Measurements from ENCODE around the gene SGK1. TPM values are rescaled to one million over a fixed set of nuclear protein-coding genes. Genes with fewer than 3 reads are reported as not detected.
A peak's percentile ranks its signal among the peaks of the same experiment; 100 is the strongest.
"Not testable (repeated sequence)": the region's sequence is repeated elsewhere in the genome, so short reads cannot be mapped to it uniquely, and the experiment has no call there.

Gene SGK1
- total RNA-seq, 2 experiments from 2014 or later, result 27.9 to 35.1 TPM

GRCh38 chr6:134213410-134213809 lies 104.5 kb downstream of the SGK1 start:
- H3K27me3 Mint-ChIP-seq; H3K36me3 Mint-ChIP-seq (ENCODE audit: low read depth); H3K4me3 Mint-ChIP-seq; H3K4me1 Mint-ChIP-seq; H3K27ac Mint-ChIP-seq; DNase-seq; H3K9me3 Mint-ChIP-seq; CTCF ChIA-PET; POLR2A ChIA-PET: not testable (repeated sequence)

GRCh38 chr6:134211297-134211696 lies 106.6 kb downstream of the SGK1 start:
- no peak overlapping the region for H3K4me3 Mint-ChIP-seq
- ChIA-PET POLR2A (no interaction called here), CTCF (no interaction called here)
- no peak for DNase-seq
- H3K4me1 Mint-ChIP-seq, result no peaks in the 10 kb centered on the region
- no peaks in the 10 kb centered on the region for H3K9me3 Mint-ChIP-seq
- no peaks in the 10 kb centered on the region for H3K36me3 Mint-ChIP-seq (ENCODE audit: low read depth)
- no peak overlapping the region for H3K27ac Mint-ChIP-seq
- H3K27me3 Mint-ChIP-seq, result no peaks in the 10 kb centered on the region

GRCh38 chr6:134207421-134207820 lies 110.5 kb downstream of the SGK1 start:
- no peaks in the 10 kb centered on the region for H3K27me3 Mint-ChIP-seq
- ChIA-PET CTCF (no interaction called here), POLR2A (interaction anchor here (1.2 kb wide), 1 partner anchor 10 kb away, joined by 3 read pairs; no protein-coding TSS in a partner anchor)
- H3K36me3 Mint-ChIP-seq (ENCODE audit: low read depth), result peaks cover 4% of the 10 kb centered on the region
- DNase-seq, result no peak
- H3K9me3 Mint-ChIP-seq, result peaks cover 4% of the 10 kb centered on the region
- H3K4me3 Mint-ChIP-seq, result no peak overlapping the region
- no peaks in the 10 kb centered on the region for H3K4me1 Mint-ChIP-seq
- H3K27ac Mint-ChIP-seq, result no peak overlapping the region

GRCh38 chr6:134205366-134205765 lies 112.5 kb downstream of the SGK1 start:
- CTCF ChIA-PET, result no interaction called here
- DNase-seq, result no peak
- Mint-ChIP-seq H3K27me3 (no peaks in the 10 kb centered on the region), H3K9me3 (peaks cover 4% of the 10 kb centered on the region), H3K36me3 (ENCODE audit: low read depth) (peaks cover 4% of the 10 kb centered on the region), H3K4me3 (no peak overlapping the region), H3K4me1 (no peaks in the 10 kb centered on the region), H3K27ac (no peak overlapping the region)
- POLR2A ChIA-PET, result no interaction called here

- H3K4me3 Mint-ChIP-seq; H3K27ac Mint-ChIP-seq; H3K4me1 Mint-ChIP-seq; H3K27me3 Mint-ChIP-seq; DNase-seq; POLR2A ChIA-PET; H3K9me3 Mint-ChIP-seq; H3K36me3 Mint-ChIP-seq (ENCODE audit: low read depth); CTCF ChIA-PET: not testable (repeated sequence)
Observed at GRCh38 chr6:134204759-134205158, 113.2 kb downstream of the SGK1 start.

GRCh38 chr6:134204031-134204430 lies 113.9 kb downstream of the SGK1 start:
- ChIA-PET POLR2A (no interaction called here), CTCF (no interaction called here)
- no peak overlapping the region for H3K4me3 Mint-ChIP-seq
- H3K27ac Mint-ChIP-seq, result no peak overlapping the region
- peaks cover 4% of the 10 kb centered on the region for H3K36me3 Mint-ChIP-seq (ENCODE audit: low read depth)
- no peaks in the 10 kb centered on the region for H3K27me3 Mint-ChIP-seq
- DNase-seq, result no peak
- peaks cover 7% of the 10 kb centered on the region for H3K4me1 Mint-ChIP-seq
- H3K9me3 Mint-ChIP-seq, result peaks cover 4% of the 10 kb centered on the region

GRCh38 chr6:134201716-134202115 lies 116.2 kb downstream of the SGK1 start:
- CTCF ChIA-PET, result no interaction called here
- H3K4me3 Mint-ChIP-seq, result no peak overlapping the region
- H3K27ac Mint-ChIP-seq, result no peak overlapping the region
- DNase-seq, result no peak
- no peaks in the 10 kb centered on the region for H3K27me3 Mint-ChIP-seq
- POLR2A ChIA-PET, result no interaction called here
- H3K36me3 Mint-ChIP-seq (ENCODE audit: low read depth), result peaks cover 4% of the 10 kb centered on the region
- H3K4me1 Mint-ChIP-seq, result peaks cover 15% of the 10 kb centered on the region
- H3K9me3 Mint-ChIP-seq, result peaks cover 4% of the 10 kb centered on the region

- CTCF ChIA-PET, result no interaction called here
- POLR2A ChIA-PET, result no interaction called here
- no peak overlapping the region for H3K4me3 Mint-ChIP-seq
- no peaks in the 10 kb centered on the region for H3K27me3 Mint-ChIP-seq
- H3K9me3 Mint-ChIP-seq, result peaks cover 4% of the 10 kb centered on the region
- no peak overlapping the region for H3K27ac Mint-ChIP-seq
- H3K4me1 Mint-ChIP-seq, result peaks cover 23% of the 10 kb centered on the region
- H3K36me3 Mint-ChIP-seq (ENCODE audit: low read depth), result peaks cover 4% of the 10 kb centered on the region
- DNase-seq, result no peak
Observed at GRCh38 chr6:134199848-134200606, 117.9 kb downstream of the SGK1 start.

- H3K36me3 Mint-ChIP-seq (ENCODE audit: low read depth), result no peaks in the 10 kb centered on the region
- H3K4me3 Mint-ChIP-seq, result no peak overlapping the region
- H3K27me3 Mint-ChIP-seq, result no peaks in the 10 kb centered on the region
- no peaks in the 10 kb centered on the region for H3K9me3 Mint-ChIP-seq
- ChIA-PET POLR2A (no interaction called here), CTCF (interaction anchor here (0.6 to 1.1 kb wide), 2 partner anchors 12 to 19 kb away, joined by 3 to 4 read pairs; no protein-coding TSS in a partner anchor)
- DNase-seq, result no peak
- H3K27ac Mint-ChIP-seq, result no peak overlapping the region
- H3K4me1 Mint-ChIP-seq, result peaks cover 25% of the 10 kb centered on the region
Observed at GRCh38 chr6:134198093-134198492, 119.8 kb downstream of the SGK1 start.

GRCh38 chr6:134197685-134198084 lies 120.2 kb downstream of the SGK1 start:
- H3K27me3 Mint-ChIP-seq; H3K4me3 Mint-ChIP-seq; H3K36me3 Mint-ChIP-seq (ENCODE audit: low read depth); CTCF ChIA-PET; DNase-seq; H3K9me3 Mint-ChIP-seq; H3K27ac Mint-ChIP-seq: not testable (repeated sequence)
- POLR2A ChIA-PET, result interaction anchor here (1.4 to 1.5 kb wide), 2 partner anchors 10 to 37 kb away, joined by 3 to 4 read pairs; no protein-coding TSS in a partner anchor
- peaks cover 25% of the 10 kb centered on the region for H3K4me1 Mint-ChIP-seq

- DNase-seq, result peak; percentile 34
- Mint-ChIP-seq H3K9me3 (no peaks in the 10 kb centered on the region), H3K36me3 (ENCODE audit: low read depth) (no peaks in the 10 kb centered on the region), H3K4me1 (peaks cover 25% of the 10 kb centered on the region), H3K27ac (peak overlapping the region; percentile 42), H3K27me3 (no peaks in the 10 kb centered on the region), H3K4me3 (no peak overlapping the region)
- ChIA-PET POLR2A (interaction anchor here (1.4 to 1.5 kb wide), 2 partner anchors 11 to 38 kb away, joined by 3 to 4 read pairs; no protein-coding TSS in a partner anchor), CTCF (no interaction called here)
Observed at GRCh38 chr6:134196568-134197193, 121.2 kb downstream of the SGK1 start.

GRCh38 chr6:134195985-134196384 lies 121.9 kb downstream of the SGK1 start:
- Mint-ChIP-seq H3K27ac (no peak overlapping the region), H3K36me3 (ENCODE audit: low read depth) (no peaks in the 10 kb centered on the region), H3K9me3 (no peaks in the 10 kb centered on the region), H3K27me3 (no peaks in the 10 kb centered on the region), H3K4me1 (peaks cover 25% of the 10 kb centered on the region), H3K4me3 (no peak overlapping the region)
- ChIA-PET POLR2A (interaction anchor here (0.6 kb wide), 1 partner anchor 53 kb away, joined by 3 read pairs; no protein-coding TSS in a partner anchor), CTCF (no interaction called here)
- DNase-seq, result no peak

- Mint-ChIP-seq H3K4me3 (no peak overlapping the region), H3K9me3 (no peaks in the 10 kb centered on the region), H3K27me3 (no peaks in the 10 kb centered on the region), H3K27ac (no peak overlapping the region), H3K36me3 (ENCODE audit: low read depth) (no peaks in the 10 kb centered on the region), H3K4me1 (peaks cover 25% of the 10 kb centered on the region)
- ChIA-PET CTCF (interaction anchor here (2.3 kb wide), 1 partner anchor 17 kb away, joined by 12 read pairs; no protein-coding TSS in a partner anchor), POLR2A (interaction anchor here (0.6 kb wide), 1 partner anchor 54 kb away, joined by 3 read pairs; no protein-coding TSS in a partner anchor)
- no peak for DNase-seq
Observed at GRCh38 chr6:134195164-134195906, 122.6 kb downstream of the SGK1 start.

All from activated CD4-positive, alpha-beta memory T cell treated with anti-CD3 and anti-CD28 coated beads, Interleukin-2, amount 10 ng/mL, durations not matched to agents 7 days and 5 days (primary cell).